HG02938 (cell line): ENCODE measurements around the gene SLC29A1.

Experiments used
- ATAC-seq: cut with Tn5 transposase; IDR thresholded peaks from one replicate; pipeline ENCODE4 v1.9.1; 2021; ENCODE audit warnings: mild to moderate bottlenecking, moderate library complexity; ENCODE audit not compliant: unreplicated experiment

The SLC29A1 gene

DNA sequence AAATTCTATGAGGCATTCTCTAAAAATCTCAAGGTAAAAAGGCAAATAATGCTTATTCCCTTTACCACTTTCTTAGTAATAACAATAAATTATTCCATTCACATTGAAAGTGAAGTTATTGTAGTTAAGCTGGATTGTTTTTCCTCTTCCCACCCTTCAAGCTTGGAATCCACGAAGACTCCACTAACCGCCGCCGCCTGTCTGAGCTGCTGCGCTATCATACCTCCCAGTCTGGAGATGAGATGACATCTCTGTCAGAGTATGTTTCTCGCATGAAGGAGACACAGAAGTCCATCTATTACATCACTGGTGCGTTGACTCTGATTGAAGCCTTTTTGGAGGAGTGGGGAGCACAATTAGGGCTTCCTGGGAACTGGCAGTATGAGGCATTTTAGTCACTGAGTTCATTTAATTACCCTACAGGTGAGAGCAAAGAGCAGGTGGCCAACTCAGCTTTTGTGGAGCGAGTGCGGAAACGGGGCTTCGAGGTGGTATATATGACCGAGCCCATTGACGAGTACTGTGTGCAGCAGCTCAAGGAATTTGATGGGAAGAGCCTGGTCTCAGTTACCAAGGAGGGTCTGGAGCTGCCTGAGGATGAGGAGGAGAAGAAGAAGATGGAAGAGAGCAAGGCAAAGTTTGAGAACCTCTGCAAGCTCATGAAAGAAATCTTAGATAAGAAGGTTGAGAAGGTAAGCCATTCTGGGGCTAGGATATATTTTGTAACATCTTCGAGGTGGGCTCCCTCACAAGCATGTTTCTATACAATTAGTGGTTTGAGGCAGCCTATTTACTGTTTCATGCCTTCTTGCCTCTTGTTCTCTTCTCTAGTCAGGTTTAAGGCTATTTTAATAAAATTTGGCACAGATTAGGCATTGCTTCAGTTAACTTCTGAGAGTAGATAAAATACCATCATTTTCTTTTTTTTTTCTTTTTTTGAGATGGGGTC is 28.5 kb downstream of the SLC29A1 start:
- ATAC-seq: no peak

GRCh38 chr6:44253307-44254101 is 30.1 kb downstream of the SLC29A1 start:
- ATAC-seq: no peak

DNA sequence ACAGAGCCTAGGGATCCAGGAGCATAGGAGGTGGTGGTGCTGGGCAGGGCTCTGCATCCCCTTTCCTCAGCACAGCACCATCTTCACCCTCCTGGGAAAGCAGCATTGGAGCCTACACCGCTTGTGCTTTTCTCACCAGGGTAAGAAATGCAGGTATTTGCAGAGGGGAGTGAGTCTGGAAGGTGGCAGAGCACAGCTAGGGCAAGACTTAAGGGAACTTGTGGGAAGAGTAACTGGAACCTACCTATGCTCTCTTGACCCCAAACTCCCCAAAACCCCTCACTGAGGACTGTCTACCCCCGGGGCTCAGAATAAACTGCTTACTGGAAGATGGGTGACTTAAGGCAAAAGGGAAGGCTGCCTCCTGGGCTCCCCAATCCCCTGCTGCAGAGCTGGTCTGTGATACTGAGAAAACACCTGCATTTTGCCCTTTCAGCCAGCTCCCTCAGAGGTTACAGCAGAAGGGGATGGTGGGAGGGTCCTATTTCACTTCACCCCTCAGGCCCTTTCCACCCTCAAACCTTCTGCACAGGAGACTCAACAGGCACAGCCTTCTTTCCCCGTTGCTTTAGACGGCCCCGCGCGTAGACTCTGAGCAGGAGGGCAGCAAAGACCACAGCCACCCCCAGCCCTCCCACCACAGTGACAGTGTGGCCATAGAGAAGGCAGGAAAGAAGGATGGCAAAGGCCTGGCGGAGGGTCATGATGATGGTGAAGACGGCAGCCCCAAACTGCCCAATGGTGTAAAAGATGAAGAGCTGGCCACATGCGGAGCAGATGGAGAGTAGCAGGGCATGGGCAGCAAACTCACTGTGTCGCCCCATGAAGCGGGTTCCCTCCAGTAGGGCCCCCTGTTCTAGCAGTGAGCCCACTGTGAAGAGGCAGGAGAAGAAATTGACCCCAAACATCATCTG is 31.1 kb downstream of the SLC29A1 start:
- ATAC-seq: no peak

DNA sequence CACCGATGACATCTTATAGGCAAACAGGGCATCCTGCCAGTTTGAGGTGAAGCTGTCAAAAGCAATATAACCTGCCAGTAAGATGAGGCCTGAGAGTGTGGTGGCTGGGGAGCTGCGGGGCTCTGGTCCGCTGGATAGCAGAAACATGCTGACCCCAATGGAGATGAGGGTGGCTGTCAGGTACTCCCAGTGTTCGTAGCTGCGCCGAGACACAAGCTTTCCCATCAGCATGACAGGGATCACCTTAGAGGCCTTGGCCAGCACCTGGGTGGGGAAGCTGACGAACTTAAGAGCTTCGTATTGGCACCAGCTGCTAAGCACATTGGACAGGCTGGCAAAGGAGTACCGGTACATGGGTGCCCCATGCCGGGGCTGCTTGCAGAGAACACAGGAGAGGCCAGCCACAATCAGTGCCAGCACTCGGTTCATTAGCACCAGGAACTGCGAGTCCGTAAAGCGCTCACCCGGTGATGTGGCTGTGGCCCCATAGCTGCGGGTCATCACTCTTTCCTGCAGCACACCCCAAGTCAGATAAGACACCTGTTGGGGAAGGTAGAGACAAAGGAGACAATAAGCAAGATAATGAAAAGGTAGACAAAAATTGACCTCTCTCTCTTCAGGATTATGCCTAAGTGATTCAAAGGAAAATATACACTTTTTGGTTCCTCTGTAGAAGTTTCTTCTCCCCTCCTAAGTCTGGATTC is 31.9 kb downstream of the SLC29A1 start:
- ATAC-seq: no peak

- ATAC-seq: no peak
Measured at GRCh38 chr6:44255871-44256774, 32.7 kb downstream of the SLC29A1 start.

GRCh38 chr6:44256775-44257024 is 33.3 kb downstream of the SLC29A1 start:
- ATAC-seq: no peak

DNA sequence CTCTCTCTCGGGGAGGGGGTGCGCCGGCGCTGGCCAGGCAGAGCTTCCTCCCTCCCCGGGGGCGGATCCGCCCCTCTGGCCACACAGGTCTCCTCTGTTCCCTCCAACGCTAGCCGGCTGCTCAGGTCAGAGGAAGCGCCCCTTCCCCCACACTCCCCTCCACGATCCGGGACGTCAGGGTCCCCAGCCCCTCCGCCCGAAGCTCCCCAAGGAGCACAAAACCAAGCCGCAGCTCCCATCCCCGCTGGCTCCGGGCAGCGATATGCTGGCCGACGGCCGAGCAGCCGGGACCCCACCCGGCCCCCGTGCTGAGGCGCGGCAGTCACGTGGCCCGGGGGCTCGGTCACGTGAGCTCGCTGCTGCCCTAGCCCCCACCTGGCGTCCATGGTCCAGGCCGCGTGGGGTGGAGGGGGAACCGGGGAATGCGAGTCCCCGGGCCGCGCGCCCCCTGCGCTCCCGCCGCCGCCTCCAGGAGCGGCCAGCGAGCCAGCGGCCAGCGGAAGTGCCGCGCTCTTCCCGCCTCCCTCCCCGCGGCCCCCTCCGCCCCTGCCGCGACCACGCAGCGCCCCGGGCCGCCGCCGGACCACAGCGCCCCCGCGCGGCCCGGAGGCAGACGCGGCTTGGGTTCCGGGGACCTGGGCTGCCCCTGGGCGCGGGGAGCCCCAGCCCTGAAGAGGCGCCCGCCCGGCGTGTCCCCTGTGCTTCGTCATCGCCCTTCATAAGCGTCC is 33.8 kb downstream of the SLC29A1 start, which contains the start of gene SLC35B2:
Gene SLC35B2, minus strand, starts transcription at position 504 of the 728 bp plus-strand sequence. Its CDS starts 118 bp downstream, at position 386.
- ATAC-seq: peak; percentile 37

- ATAC-seq: peak; percentile 7
Measured at GRCh38 chr6:44257753-44258324, 34.4 kb downstream of the SLC29A1 start.

DNA sequence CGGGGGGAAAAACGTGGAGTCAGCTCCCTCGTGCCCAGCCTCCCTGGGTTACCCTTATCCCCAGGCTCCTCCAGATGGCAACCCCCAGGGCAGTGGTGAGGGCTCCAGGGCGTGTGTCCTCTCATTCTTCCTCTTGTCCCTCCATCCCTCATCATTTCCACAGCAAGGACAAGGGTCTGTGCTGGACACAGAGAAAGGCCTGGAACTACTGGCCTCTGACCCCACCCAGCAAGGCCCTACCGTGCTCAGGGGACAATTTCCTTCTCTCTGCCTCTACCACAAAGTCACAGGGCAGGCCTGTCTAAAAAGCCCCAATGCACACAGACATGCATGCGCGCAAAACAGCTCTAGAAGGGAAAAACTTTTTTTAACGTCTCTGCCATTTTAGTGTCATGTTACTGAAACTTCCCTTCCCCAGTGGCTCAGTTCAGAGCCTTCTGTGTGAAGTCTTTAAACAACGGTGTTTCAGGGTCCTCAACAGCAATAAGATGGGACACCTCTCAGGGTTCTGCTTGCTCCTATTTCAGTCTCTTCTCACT is 35.0 kb downstream of the SLC29A1 start:
- ATAC-seq: no peak

- ATAC-seq: no peak
Measured at GRCh38 chr6:44258921-44259320, 35.5 kb downstream of the SLC29A1 start.

- ATAC-seq: no peak
Measured at GRCh38 chr6:44260011-44260410, 36.6 kb downstream of the SLC29A1 start.

DNA sequence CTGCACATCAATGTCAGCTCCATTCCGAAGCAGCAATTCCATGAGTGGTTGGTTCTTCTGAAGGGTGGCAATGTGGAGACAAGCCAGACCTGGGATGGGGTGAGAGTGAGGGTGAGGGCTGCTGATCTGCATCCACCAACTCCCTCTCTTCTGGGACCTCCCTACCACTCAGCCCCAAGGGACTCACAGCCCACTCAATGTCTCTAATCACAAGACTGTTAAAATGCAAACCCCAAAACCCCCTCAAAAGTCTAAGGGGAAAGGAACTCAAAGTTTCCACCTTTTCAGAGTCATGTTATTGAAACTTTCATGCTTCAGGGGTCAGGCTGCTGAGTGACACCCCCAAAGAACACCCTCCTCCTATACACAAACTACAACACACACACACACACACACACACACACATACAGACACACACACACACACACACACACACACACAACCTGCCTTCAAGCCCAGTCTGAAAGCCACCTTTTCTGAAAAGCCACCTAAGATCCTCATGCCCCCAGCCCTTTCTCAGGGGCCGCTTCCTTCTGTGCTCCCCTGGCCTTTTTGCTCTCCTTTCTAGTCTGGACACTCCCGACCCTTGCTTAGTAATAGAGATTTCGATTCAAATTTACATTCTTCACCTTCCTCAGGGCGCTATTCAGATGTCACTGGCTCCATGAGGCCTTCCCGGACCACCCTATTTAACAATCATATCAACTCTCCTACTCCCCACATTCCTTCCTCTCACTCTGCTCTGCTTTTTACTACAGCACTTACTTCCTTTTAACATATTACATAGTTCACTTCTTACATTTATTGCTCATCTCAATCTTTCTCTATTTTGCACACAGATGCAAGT is 37.3 kb downstream of the SLC29A1 start:
- no peak for ATAC-seq

DNA sequence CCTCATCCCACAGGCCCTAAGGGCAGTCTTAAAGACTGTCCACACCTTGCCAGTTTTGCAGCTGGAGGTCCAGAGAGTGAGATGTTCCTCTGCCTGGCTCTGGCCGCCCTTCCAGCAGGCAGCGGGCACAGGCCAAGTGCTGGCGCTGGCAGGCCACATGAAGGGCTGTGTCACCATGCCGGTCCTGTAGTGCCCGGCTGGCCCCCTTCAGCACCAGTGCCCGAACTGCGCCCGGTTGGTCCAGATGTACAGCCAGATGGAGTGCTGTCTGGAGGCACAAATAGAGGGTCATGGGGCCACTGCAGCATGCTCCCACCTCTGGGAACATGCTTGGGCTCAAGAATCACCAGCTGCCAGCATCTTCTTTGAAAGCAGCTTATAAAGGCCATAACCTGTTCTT is 38.2 kb downstream of the SLC29A1 start:
- no peak for ATAC-seq

DNA sequence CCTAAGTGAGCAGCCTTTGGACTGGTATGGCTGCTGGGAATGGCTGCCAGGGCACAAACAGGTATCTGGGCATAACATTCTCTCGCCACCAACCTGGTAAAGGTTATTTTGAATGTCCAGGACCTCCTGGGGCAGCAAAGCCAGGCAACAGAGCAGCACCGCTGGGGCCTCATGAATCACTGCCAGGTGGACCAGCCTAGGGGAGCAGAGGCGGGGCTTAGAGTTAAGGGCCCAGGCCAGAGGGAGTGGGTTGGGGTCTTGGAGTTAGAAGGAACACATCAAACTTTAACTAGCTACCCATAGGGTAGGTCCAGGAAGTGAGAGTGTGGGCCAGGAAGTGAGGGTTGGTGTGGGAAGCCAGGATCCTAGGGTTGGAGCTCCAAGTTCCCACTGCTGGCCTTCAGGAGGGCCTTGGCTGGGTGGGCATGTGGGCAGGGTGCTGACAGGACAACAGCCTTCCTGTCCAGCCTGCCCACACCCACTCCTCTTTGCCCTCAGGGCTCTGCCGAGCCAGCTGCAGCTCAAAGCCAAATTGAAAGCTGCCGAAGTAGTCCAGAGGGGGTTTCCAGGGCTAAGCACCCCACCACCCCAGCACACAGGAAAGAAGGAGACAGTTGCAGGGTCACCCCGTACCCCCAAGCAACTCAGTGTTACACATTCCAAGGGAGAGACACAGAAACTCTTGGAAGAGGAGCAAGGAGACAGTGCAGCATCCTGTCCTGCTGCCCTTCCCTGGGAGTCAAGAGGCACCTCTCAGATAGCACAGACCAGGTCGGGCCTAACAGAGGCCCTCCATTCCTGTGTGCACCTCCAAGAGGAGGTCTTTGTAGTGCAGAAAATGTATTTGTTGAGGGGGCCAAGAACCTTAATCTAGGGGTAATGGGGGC is 39.3 kb downstream of the SLC29A1 start:
- no peak for ATAC-seq

DNA sequence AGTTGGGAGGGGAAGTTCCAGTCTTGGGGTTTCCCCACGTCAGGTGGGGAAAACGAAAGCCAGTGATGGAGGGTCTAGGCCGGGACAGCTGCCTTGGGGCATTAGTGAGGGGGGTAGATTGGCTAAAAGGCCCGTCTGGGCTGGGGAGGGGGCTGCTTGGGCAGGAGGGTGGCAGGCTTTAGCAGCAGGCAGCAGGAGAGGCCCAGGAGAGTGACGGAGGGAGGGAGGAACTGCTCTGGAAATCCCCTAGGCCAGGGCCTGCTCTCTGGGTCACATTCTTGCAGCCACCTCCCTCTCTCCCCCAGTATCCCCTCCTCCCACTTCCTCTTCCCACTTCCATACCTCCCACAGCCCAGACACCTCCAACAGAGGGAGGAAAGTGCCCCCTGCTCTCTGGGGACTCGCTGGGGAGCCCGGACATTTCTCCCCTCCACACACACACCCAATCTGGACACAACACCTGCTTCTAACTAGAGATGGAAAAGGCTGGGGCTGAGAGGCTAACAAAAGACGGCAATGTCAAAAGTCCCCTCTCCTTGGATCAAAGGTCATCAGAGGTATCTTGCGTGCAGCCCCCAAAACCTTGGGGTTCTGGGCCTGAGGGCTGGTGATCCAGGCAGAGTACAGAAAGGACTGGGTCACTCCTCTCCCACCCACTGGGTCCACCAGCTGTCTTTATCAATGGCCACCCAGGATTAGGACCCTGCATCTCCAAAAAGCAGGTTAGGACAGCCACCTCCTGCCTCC is 40.1 kb downstream of the SLC29A1 start:
- no peak for ATAC-seq
